LNCaP clone FGC (cell line): ENCODE results near the gene UGT1A3.

Experiments used
- DNase-seq: peaks from one replicate; pipeline ENCODE4 v3.0.0-alpha.2; 2011; ENCODE audit warnings: low read depth
- H3K4me3 ChIP-seq: 2 replicates; pipeline ENCODE4 v1.5.1; 2011; ENCODE audit warnings: mild to moderate bottlenecking, low read depth, low read length, control low read depth
- CTCF ChIP-seq: IDR thresholded peaks from 2 replicates; pipeline ENCODE4 v1.5.1; 2012; ENCODE audit warnings: mild to moderate bottlenecking; ENCODE audit not compliant: control insufficient read depth, insufficient read depth; ENCODE audit errors: extremely low read depth

The UGT1A3 gene

GRCh38 chr2:233772153-233772552 is 43.3 kb downstream of the UGT1A3 start:
- H3K4me3 ChIP-seq: no peak overlapping the region
- TF ChIP-seq CTCF: no peak
- DNase-seq: no peak

GRCh38 chr2:233772583-233772982 is 43.7 kb downstream of the UGT1A3 start:
- DNase-seq: no peak
- peak; percentile 49 for TF ChIP-seq CTCF
- no peak overlapping the region for H3K4me3 ChIP-seq

GRCh38 chr2:233773854-233774253 is 45.0 kb downstream of the UGT1A3 start:
- no peak for TF ChIP-seq CTCF
- DNase-seq: no peak
- no peak overlapping the region for H3K4me3 ChIP-seq

GRCh38 chr2:233775414-233775813 is 46.6 kb downstream of the UGT1A3 start:
- H3K4me3 ChIP-seq: no peak overlapping the region
- DNase-seq: no peak
- no peak for TF ChIP-seq CTCF

GRCh38 chr2:233778030-233778429 is 49.2 kb downstream of the UGT1A3 start, which contains the start of gene MROH2A:
MROH2A (plus strand) TSS chr2:233778330; CDS start chr2:233779359, 1,029 bp downstream.
- no peak within 1 kb of the TSS for H3K4me3 ChIP-seq
- DNase-seq: no peak
- TF ChIP-seq CTCF: no peak

- no peak for TF ChIP-seq CTCF
- no peak overlapping the region for H3K4me3 ChIP-seq
- DNase-seq: no peak
Measured at GRCh38 chr2:233779722-233780121, 50.9 kb downstream of the UGT1A3 start.

- H3K4me3 ChIP-seq: no peak overlapping the region
- DNase-seq: no peak
- no peak for TF ChIP-seq CTCF
Measured at GRCh38 chr2:233780771-233781170, 51.9 kb downstream of the UGT1A3 start.
